Activated T-helper 9 cell treated with anti-CD3 and anti-CD28 coated beads, Interleukin-2, amount 50 U/mL, for 16 hours (primary cell): ENCODE data around the gene NCAPD2.

ENCODE experiments used
- DNase-seq: peaks from one replicate; pipeline ENCODE4 v3.0.0-alpha.2; 2020; ENCODE audit warnings: low read depth

Gene NCAPD2

DNA sequence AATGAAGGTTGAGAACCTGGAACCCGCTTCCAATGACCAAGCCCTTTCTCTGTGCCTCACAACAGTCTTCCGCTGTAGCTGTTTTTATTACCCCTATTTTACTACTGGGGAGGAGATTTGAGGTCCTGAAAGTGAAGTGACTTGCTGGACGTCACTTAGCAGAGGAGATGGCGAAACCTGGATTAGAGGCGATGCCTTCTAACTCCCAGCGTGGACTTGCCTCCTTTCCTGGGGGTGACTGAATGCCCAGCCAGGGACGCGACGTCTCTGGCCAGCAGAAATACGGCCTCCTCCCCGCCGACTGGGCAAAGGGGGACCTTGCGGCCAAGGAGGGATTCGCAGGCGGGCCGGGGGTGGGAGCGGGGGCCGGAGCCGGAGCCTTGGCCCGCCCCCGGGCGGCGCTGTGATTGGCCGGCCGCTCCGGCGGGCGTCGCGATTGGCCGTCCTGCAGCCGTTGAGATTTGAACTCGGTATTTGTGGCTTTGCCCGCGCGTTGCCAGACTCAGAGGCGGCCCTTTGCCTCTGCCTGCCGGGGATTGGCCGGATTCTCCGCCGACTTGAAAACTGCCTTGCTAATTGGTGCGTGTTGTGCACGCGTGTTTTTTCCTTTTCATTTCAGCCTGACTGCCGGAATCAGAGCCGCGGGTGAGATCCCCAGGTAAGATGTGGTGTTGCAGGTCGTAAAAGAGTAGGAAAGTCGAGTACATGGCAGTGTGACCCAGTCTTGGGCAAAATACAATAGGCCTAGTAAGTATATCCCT is at the start of gene NCAPD2:
NCAPD2 (plus strand) TSS at position 606 of the 761 bp plus-strand sequence. CDS start 997 bp downstream, outside the sequence.
- peak; percentile 91 for DNase-seq

- DNase-seq = no peak
Measured at GRCh38 chr12:6444704-6445688, 48.9 kb upstream of the NCAPD2 start, which contains the start of gene CD27. CD27 (plus strand) TSS chr12:6444955; CDS start chr12:6445096, 141 bp downstream.

GRCh38 chr12:6450091-6450868 is 43.6 kb upstream of the NCAPD2 start:
- no peak for DNase-seq

GRCh38 chr12:6450869-6451347 is 43.0 kb upstream of the NCAPD2 start:
- DNase-seq = no peak

DNA sequence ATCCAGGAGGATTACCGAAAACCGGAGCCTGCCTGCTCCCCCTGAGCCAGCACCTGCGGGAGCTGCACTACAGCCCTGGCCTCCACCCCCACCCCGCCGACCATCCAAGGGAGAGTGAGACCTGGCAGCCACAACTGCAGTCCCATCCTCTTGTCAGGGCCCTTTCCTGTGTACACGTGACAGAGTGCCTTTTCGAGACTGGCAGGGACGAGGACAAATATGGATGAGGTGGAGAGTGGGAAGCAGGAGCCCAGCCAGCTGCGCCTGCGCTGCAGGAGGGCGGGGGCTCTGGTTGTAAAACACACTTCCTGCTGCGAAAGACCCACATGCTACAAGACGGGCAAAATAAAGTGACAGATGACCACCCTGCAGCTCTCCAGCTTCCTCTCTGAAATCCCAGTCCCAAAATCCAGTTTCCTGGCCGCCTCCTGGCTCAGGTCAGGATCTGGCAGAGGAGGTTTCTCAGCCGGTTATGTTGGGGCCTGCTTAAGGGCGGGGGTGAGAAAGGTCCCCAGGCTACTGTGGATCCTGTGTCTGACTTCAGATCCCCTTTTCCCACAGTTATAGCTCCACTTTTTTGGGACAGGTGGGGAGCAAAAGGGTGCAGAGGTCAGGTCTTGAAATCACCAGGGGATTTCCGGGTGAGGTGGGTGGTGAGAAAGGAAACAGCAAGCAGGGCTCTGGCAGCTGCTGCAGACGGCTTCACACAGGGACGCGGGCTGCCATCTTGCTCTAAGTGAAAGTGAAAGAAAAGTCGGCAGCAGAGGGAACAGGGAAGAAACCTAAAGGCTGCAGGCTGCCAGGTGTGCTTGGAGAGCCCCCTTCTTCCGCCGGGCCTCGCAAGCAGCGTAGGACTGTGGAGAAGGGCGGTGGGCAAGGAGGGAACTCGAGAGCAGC is 42.3 kb upstream of the NCAPD2 start, which contains the start of gene TAPBPL:
TAPBPL (plus strand) TSS at position 695 of the 897 bp plus-strand sequence. CDS start 207 bp downstream, outside the sequence.
- DNase-seq = peak; percentile 71

DNA sequence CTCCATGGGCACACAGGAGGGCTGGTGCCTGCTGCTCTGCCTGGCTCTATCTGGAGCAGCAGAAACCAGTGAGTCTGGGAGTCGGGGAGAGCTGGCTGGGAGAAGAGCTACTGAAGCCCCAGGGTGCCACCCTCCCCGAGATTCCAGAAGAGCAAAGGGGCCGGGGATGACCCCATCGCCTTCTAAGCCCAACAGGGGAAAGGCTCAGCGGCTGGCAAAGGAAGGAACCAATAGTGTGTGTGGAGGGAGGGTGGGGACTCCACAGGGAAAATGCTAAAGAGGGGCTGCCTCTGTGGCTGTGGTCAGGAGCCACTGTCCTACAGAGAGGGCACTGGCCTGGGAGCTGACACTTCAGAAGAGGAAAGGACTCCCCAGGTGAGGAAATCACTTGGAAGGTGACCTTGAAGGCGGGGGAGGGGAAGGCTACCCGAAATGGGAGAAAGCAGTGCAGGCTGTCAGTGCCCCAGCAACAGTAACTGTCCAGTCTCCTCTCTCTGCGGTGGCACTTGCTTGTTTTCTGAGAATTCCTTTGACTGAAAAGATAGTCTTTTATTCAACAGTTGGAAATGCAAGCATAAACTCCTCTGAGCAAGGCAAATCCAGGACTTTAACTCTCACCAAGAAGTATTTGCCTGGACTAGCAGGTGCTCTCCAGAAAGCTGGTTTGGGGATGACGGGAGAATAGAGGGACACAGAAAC is 41.5 kb upstream of the NCAPD2 start:
- DNase-seq = no peak

GRCh38 chr12:6452944-6453630 is 40.8 kb upstream of the NCAPD2 start:
- no peak for DNase-seq

GRCh38 chr12:6457220-6457945 is 36.5 kb upstream of the NCAPD2 start:
- no peak for DNase-seq

GRCh38 chr12:6458281-6459003 is 35.5 kb upstream of the NCAPD2 start:
- DNase-seq = no peak

DNA sequence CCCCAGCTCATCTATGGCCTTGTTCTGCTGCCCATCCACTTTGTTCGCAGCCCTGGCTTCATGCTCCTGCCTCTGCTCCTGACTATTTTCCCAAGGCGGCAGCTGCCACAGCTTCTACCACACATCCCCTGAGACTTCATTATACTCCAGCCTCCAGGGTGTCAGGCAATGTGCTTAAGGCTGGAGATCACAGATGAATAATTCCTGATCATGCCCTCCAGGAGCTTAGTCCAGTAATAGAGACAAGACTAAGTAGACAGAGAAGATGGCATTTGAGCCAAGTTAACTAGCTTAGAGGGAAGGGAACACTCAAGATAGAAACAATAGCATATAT is 34.9 kb upstream of the NCAPD2 start:
- DNase-seq = no peak

- DNase-seq = no peak
Measured at GRCh38 chr12:6460751-6461371, 33.0 kb upstream of the NCAPD2 start.

- peak; percentile 64 for DNase-seq
Measured at GRCh38 chr12:6461401-6462233, 32.3 kb upstream of the NCAPD2 start.

- no peak for DNase-seq
Measured at GRCh38 chr12:6462234-6462995, 31.5 kb upstream of the NCAPD2 start.

DNA sequence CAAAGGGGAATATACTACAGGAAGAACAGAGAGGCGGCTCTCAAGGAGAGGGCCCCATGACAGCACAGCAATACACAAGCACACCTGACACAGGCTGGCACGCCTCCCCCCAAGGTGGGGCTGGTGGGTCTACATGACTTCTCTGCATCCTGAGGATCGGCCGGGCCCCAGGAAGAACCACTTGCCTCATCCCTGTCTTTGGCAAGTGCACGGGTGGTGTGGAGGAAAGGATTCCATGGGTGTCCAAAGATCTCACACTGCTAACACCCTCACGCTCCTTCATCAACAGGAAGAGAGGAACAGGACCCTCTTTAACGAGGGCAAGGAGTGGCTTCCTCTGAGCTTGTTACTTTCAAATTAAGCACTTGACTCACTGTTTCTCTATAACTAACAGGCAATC is 30.7 kb upstream of the NCAPD2 start:
- DNase-seq = no peak

GRCh38 chr12:6463858-6464257 is 30.0 kb upstream of the NCAPD2 start:
- no peak for DNase-seq

- no peak for DNase-seq
Measured at GRCh38 chr12:6464531-6464930, 29.4 kb upstream of the NCAPD2 start.
